Ishikawa (cell line): ENCODE data around the gene CARNS1.

Source experiments
- CEBPB ChIP-seq: IDR thresholded peaks from 2 replicates; pipeline ENCODE4 v1.6.1; 2012
- CREB1 ChIP-seq: IDR thresholded peaks from 2 replicates; pipeline ENCODE4 v1.6.1; 2012; ENCODE audit warnings: low read depth
- EGR1 ChIP-seq: IDR thresholded peaks from 2 replicates; pipeline ENCODE4 v1.6.1; 2012
- EP300 ChIP-seq: IDR thresholded peaks from 2 replicates; pipeline ENCODE4 v1.6.1; 2012; ENCODE audit warnings: borderline replicate concordance
- FOXM1 ChIP-seq: IDR thresholded peaks from 2 replicates; pipeline ENCODE4 v1.6.1; 2012; ENCODE audit warnings: low read depth, borderline replicate concordance
- MAX ChIP-seq: IDR thresholded peaks from 2 replicates; pipeline ENCODE4 v1.6.1; 2012
- NFIC ChIP-seq: IDR thresholded peaks from 2 replicates; pipeline ENCODE4 v1.6.1; 2012
- RAD21 ChIP-seq: IDR thresholded peaks from 2 replicates; pipeline ENCODE4 v1.6.1; 2012; ENCODE audit warnings: low read depth
- TAF1 ChIP-seq: IDR thresholded peaks from 2 replicates; pipeline ENCODE4 v1.6.1; 2012; ENCODE audit warnings: low read depth, mild to moderate bottlenecking
- TCF12 ChIP-seq: IDR thresholded peaks from 2 replicates; pipeline ENCODE4 v1.6.1; 2012; ENCODE audit warnings: low read depth
- TEAD4 ChIP-seq: IDR thresholded peaks from 2 replicates; pipeline ENCODE4 v1.6.1; 2012
- YY1 ChIP-seq: IDR thresholded peaks from 2 replicates; pipeline ENCODE4 v1.6.1; 2012; ENCODE audit warnings: low read depth
- ZBTB7A ChIP-seq: IDR thresholded peaks from 2 replicates; pipeline ENCODE4 v1.6.1; 2012; ENCODE audit warnings: low read depth
- TF ChIP-seq, protein P1 (sequence below): IDR thresholded peaks from 2 replicates; pipeline ENCODE4 v1.6.1; 2012
- TF ChIP-seq, protein P2 (sequence below): IDR thresholded peaks from 2 replicates; pipeline ENCODE4 v1.6.1; 2012; ENCODE audit warnings: low read depth, mild to moderate bottlenecking

Gene CARNS1

DNA sequence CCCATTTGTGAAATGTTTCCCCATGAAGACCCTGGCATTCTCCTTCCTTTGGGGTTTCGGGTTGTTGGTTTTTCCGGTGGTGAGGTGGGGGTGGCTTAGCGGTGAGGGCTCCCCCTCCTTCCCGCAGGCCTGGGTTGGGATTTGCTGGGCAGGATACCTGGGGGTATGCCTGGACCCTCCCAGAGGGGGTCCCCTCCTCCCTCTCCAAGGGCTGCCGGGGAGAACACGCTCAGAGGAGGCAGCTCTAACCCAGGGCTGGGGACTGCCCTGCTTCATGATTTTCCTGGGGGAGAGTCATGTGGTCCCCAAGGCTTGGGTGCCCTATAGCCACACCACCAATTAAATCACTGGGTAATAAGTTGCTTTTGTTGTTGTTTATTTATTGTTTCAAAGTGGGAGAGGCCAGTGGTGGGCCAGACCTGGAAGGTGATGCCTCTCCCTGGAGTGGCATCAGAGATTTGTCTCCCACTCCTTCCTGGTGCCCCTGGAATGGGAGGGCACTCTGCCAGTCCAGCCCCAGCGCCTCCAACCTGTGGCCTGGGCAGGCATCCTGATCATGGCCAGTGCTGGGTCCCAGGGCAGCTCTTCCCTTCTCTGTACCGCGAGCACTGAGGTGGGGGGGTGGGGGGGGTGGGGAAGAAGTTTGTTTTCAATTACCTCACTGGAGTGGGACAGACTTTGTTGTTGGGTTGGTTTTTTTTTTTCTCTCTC is 40.8 kb upstream of the CARNS1 start:
- peak; percentile 73 for TF ChIP-seq ZBTB7A
- TF ChIP-seq, protein P1, sequence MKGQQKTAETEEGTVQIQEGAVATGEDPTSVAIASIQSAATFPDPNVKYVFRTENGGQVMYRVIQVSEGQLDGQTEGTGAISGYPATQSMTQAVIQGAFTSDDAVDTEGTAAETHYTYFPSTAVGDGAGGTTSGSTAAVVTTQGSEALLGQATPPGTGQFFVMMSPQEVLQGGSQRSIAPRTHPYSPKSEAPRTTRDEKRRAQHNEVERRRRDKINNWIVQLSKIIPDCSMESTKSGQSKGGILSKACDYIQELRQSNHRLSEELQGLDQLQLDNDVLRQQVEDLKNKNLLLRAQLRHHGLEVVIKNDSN = no peak
- TF ChIP-seq YY1 = 0 out of 2 replicates have a peak, but pooled peaks have one; percentile 1

GRCh38 chr11:67375320-67376055 is 40.0 kb upstream of the CARNS1 start:
- no peak for TF ChIP-seq MAX
- TF ChIP-seq CREB1 = no peak
- TF ChIP-seq TAF1 = no peak
- TF ChIP-seq TEAD4 = no peak
- TF ChIP-seq FOXM1 = no peak
- no peak for TF ChIP-seq ZBTB7A
- no peak for TF ChIP-seq TCF12
- TF ChIP-seq, protein P2, sequence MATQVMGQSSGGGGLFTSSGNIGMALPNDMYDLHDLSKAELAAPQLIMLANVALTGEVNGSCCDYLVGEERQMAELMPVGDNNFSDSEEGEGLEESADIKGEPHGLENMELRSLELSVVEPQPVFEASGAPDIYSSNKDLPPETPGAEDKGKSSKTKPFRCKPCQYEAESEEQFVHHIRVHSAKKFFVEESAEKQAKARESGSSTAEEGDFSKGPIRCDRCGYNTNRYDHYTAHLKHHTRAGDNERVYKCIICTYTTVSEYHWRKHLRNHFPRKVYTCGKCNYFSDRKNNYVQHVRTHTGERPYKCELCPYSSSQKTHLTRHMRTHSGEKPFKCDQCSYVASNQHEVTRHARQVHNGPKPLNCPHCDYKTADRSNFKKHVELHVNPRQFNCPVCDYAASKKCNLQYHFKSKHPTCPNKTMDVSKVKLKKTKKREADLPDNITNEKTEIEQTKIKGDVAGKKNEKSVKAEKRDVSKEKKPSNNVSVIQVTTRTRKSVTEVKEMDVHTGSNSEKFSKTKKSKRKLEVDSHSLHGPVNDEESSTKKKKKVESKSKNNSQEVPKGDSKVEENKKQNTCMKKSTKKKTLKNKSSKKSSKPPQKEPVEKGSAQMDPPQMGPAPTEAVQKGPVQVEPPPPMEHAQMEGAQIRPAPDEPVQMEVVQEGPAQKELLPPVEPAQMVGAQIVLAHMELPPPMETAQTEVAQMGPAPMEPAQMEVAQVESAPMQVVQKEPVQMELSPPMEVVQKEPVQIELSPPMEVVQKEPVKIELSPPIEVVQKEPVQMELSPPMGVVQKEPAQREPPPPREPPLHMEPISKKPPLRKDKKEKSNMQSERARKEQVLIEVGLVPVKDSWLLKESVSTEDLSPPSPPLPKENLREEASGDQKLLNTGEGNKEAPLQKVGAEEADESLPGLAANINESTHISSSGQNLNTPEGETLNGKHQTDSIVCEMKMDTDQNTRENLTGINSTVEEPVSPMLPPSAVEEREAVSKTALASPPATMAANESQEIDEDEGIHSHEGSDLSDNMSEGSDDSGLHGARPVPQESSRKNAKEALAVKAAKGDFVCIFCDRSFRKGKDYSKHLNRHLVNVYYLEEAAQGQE = no peak
- TF ChIP-seq EGR1 = no peak
- TF ChIP-seq YY1 = no peak
- TF ChIP-seq CEBPB = no peak

- no peak for TF ChIP-seq FOXM1
- TF ChIP-seq RAD21 = no peak
- no peak for TF ChIP-seq CREB1
- no peak for TF ChIP-seq TEAD4
- TF ChIP-seq, protein P2 = no peak
- TF ChIP-seq EP300 = no peak
- TF ChIP-seq YY1 = no peak
Observed at GRCh38 chr11:67376063-67376820, 39.2 kb upstream of the CARNS1 start.

GRCh38 chr11:67376873-67377808 is 38.3 kb upstream of the CARNS1 start:
- TF ChIP-seq EP300 (peak; percentile 42; the same call in 1 of the 2 replicates), TEAD4 (no peak), NFIC (peak; percentile 77), CREB1 (no peak)

DNA sequence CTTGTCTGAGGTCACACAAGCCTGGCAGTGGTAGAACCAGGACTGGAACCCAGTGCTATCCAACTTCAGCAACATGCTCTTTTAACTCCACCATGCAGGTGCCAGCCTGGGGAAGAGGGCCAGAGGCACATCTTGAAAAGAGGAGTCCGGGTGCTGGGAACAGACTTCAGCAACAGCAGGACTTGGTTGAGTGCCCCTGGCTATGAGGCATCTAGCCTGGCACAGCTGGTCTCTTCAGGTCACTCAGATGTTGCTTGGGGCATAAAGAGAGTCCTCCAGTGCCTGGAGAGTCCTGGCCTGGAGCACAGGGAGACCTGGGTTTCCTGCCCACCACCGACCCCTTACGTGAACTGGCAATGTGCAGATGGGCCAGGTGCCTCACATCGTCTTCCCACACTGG is 36.9 kb upstream of the CARNS1 start:
- TF ChIP-seq, protein P2 = no peak
- no peak for TF ChIP-seq EP300
- no peak for TF ChIP-seq TCF12
- TF ChIP-seq CEBPB = no peak
- no peak for TF ChIP-seq EGR1
- TF ChIP-seq YY1 = no peak
- TF ChIP-seq, protein P1 = no peak
- no peak for TF ChIP-seq ZBTB7A
- TF ChIP-seq NFIC = no peak
- no peak for TF ChIP-seq TAF1
- TF ChIP-seq FOXM1 = no peak
- no peak for TF ChIP-seq RAD21
- no peak for TF ChIP-seq MAX
- no peak for TF ChIP-seq TEAD4
